ENCODE results near the gene KCTD20.
"Not testable (repeated sequence)": the region's sequence is repeated elsewhere in the genome, so short reads cannot be mapped to it uniquely, and the experiment has no call there.

Gene KCTD20

DNA sequence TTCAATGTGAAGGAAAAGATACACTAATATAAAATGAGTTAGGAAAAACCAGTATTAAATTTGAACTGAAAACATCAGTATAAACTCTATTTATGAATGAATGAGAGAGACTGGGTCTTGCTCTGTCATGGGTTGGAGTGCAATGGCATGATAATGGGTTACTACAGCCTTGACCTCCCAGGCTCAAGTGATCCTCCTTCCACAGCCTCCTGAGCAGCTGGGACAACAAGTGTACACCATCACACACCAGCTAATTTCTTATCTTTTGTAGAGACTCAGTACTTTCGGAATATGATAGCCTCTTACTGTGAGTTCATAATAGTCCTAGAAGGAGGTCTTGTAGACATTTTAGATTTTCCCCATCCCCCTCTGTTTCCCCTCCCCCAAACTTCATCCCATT, 21.4 kb downstream of the KCTD20 start:
- H3K4me3 ChIP-seq (ENCODE audit: low read depth, low read length): no peak overlapping the region
- no peak for TF ChIP-seq POLR2A (IDR thresholded peaks at IDR 0.05; ENCODE audit: extremely low read depth, insufficient read length)
- no peak for DNase-seq (ENCODE audit: low read depth)

DNA sequence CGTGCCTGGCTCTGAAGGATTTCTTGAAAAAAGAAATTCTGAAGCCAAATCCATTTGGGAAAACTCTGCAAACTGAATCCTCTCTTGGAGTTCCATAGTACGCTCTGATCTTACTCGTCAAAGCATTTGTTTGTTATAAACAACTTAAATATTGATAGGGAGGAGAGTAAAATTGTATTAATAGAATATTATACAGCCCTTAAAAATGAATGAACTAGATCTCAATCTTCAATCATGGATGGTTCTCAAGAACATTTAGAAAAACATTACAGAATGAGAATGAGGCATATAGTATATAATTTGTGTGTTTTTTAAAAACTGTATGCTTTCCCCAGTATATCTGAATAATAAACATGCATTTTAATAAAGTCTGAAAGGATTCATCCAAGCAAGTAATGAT, 24.8 kb downstream of the KCTD20 start:
- H3K4me3 ChIP-seq (ENCODE audit: low read depth, low read length): no peak overlapping the region
- TF ChIP-seq, protein P1, sequence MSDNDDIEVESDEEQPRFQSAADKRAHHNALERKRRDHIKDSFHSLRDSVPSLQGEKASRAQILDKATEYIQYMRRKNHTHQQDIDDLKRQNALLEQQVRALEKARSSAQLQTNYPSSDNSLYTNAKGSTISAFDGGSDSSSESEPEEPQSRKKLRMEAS (IDR thresholded peaks at IDR 0.05; ENCODE audit: low read depth, low read length): no peak
- no peak for TF ChIP-seq POLR2A (IDR thresholded peaks at IDR 0.05; ENCODE audit: extremely low read depth, insufficient read length)
- TF ChIP-seq, protein P2, sequence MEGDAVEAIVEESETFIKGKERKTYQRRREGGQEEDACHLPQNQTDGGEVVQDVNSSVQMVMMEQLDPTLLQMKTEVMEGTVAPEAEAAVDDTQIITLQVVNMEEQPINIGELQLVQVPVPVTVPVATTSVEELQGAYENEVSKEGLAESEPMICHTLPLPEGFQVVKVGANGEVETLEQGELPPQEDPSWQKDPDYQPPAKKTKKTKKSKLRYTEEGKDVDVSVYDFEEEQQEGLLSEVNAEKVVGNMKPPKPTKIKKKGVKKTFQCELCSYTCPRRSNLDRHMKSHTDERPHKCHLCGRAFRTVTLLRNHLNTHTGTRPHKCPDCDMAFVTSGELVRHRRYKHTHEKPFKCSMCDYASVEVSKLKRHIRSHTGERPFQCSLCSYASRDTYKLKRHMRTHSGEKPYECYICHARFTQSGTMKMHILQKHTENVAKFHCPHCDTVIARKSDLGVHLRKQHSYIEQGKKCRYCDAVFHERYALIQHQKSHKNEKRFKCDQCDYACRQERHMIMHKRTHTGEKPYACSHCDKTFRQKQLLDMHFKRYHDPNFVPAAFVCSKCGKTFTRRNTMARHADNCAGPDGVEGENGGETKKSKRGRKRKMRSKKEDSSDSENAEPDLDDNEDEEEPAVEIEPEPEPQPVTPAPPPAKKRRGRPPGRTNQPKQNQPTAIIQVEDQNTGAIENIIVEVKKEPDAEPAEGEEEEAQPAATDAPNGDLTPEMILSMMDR (IDR thresholded peaks at IDR 0.05; ENCODE audit: low read depth, low read length): no peak
- no peak for TF ChIP-seq MYC (IDR thresholded peaks at IDR 0.05; ENCODE audit: low read depth, low read length)
- no peak for DNase-seq (ENCODE audit: low read depth)

DNA sequence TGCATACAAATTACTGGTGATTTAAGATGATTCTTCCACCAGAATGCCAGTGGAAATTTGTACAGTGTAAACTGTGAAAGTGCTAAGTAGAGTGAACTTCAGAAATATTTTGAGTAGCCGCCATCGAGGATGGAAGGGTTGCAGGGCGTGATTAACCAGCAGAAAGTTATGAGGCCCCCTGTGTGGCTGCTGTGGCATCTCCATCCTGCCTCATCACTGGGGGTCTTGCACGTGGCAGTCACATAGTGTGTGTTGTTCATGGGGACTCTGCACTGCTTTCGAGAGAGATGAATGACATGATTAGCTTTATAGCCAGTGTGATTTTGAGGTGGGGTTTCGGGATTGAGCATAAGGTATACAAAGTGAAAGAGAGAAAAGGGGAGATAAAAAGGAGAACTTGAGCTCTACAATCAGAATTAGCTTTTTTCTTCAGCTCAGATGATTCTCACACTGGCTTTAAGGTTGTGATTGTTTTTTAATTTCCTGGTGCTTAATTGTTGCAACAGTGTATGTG, 26.4 kb downstream of the KCTD20 start:
- no peak overlapping the region for H3K4me3 ChIP-seq (ENCODE audit: low read depth, low read length)
- no peak for DNase-seq (ENCODE audit: low read depth)
- TF ChIP-seq POLR2A (IDR thresholded peaks at IDR 0.05; ENCODE audit: extremely low read depth, insufficient read length) (no peak), MYC (IDR thresholded peaks at IDR 0.05; ENCODE audit: low read depth, low read length) (no peak)
- TF ChIP-seq, protein P2 (IDR thresholded peaks at IDR 0.05; ENCODE audit: low read depth, low read length): no peak
- TF ChIP-seq, protein P1 (IDR thresholded peaks at IDR 0.05; ENCODE audit: low read depth, low read length): no peak

DNA sequence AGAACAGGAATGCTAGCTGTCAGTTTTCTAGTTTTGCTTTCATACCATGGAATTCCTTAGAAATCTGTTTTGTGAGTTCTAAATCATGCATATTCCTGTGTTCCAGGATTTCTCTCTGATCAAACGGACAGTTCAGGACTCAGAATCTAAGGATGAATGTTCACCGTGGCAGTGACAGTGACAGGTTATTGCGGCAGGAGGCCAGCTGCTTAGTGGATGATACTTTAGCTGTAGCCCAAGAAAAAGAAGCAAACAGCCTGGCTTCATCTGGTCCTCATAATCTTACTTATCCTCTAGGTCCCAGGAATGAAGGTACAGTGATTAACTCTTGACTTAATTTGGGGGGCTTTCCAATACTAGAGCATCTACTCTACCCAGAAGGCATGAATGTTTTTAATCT, 27.1 kb downstream of the KCTD20 start:
- H3K4me3 ChIP-seq (ENCODE audit: low read depth, low read length): no peak overlapping the region
- TF ChIP-seq, protein P1 (IDR thresholded peaks at IDR 0.05; ENCODE audit: low read depth, low read length): no peak
- TF ChIP-seq MYC (IDR thresholded peaks at IDR 0.05; ENCODE audit: low read depth, low read length) (no peak), POLR2A (IDR thresholded peaks at IDR 0.05; ENCODE audit: extremely low read depth, insufficient read length) (no peak)
- TF ChIP-seq, protein P2 (IDR thresholded peaks at IDR 0.05; ENCODE audit: low read depth, low read length): no peak
- no peak for DNase-seq (ENCODE audit: low read depth)

DNA sequence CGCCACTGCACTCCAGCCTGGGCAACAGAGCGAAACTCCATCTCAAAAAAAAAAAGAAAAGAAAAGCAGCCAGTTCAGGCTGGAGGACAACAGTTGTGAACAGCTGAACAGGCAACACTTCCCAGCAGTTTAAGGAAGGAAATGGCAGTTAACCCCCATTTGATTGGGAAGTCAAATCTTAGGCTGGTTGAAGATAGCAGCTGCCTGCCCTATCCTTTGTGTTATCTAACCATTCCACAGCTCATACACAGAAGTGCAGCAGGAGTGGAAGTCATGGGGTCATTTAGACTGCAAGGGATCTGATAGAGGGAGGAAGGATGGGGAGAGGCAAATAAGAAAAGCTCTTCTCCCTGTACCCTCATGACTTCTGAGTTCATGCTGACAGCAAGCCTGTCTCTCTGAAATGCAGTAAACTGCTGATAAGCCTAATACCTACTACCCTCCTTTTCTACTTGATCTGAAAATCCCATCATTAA, 35.3 kb downstream of the KCTD20 start:
- DNase-seq (ENCODE audit: low read depth): peak; percentile 42
- TF ChIP-seq MYC (IDR thresholded peaks at IDR 0.05; ENCODE audit: low read depth, low read length): no peak
- TF ChIP-seq POLR2A (IDR thresholded peaks at IDR 0.05; ENCODE audit: extremely low read depth, insufficient read length): no peak
- TF ChIP-seq, protein P2 (IDR thresholded peaks at IDR 0.05; ENCODE audit: low read depth, low read length): no peak
- TF ChIP-seq, protein P1 (IDR thresholded peaks at IDR 0.05; ENCODE audit: low read depth, low read length): no peak
- H3K4me3 ChIP-seq (ENCODE audit: low read depth, low read length): no peak overlapping the region

DNA sequence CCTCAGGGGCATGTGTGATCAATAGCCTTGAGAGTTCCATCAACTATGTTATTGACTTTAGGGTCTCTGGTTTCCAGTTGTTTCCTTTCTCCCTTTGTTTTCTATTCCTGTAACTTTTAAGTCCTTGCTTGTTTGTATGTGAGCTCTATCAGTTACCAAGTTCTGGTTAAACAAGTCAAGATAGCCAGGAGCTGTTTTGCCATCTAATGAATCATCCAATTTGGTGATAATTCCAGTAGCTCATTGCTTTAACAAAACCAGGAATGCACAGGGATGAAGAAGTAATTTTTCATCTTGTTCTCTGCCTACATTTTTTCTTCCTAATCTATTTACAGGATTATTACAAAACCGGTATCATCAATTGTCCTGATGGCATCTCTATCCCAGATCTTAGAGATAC, 36.5 kb downstream of the KCTD20 start:
- TF ChIP-seq POLR2A (IDR thresholded peaks at IDR 0.05; ENCODE audit: extremely low read depth, insufficient read length) (no peak), MYC (IDR thresholded peaks at IDR 0.05; ENCODE audit: low read depth, low read length) (no peak)
- TF ChIP-seq, protein P2 (IDR thresholded peaks at IDR 0.05; ENCODE audit: low read depth, low read length): no peak
- TF ChIP-seq, protein P1 (IDR thresholded peaks at IDR 0.05; ENCODE audit: low read depth, low read length): no peak
- DNase-seq (ENCODE audit: low read depth): no peak

DNA sequence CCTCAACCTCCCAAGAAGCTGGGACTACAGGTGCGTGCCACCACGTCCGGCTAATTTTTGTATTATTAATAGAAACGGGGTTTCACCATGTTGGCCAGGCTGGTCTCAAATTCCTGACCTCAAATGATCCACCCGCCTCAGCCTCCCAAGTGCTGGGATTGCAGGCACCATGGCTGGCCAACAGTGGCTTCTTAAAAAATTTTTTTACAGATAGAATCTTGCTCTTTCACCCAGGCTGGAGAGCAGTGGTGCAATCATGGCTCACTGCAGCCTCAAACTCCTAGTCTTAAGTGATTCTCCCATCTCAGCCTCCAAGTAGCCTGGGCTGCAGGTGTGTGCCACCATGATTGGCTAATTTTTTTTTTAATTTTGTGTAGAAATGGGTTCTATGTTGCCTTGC, 40.5 kb downstream of the KCTD20 start:
- H3K4me3 ChIP-seq (ENCODE audit: low read depth, low read length); DNase-seq (ENCODE audit: low read depth): not testable (repeated sequence)

More for the DNA sequence above, 36.5 kb downstream of the KCTD20 start:
- no peak overlapping the region for H3K4me3 ChIP-seq (ENCODE audit: low read depth, low read length)
